ENCODE measurements around the gene TBL3.

Gene TBL3

GRCh38 chr16:2007081-2007836 lies 35.4 kb downstream of the TBL3 start:
- Histone ChIP-seq H3K4me3 (ENCODE audit: low read depth, low read length) (peak overlapping the region; percentile 1; the same call in 1 of the 2 replicates), H3K4me1 (ENCODE audit: control insufficient read depth, insufficient read depth, low read length) (peaks cover 29% of the 10 kb centered on the region), H3K36me3 (ENCODE audit: control insufficient read depth in 2 of 2, insufficient read depth in 1 of 2, low read length in 2 of 2) (peaks cover 0 to 42% of the 10 kb centered on the region in 2 experiments; a peak in 1 of 3 replicates), H3K27ac (ENCODE audit: extremely low read depth, low read depth, low read length) (peak overlapping the region; percentile 97; the same call in 1 of the 2 replicates), H3K9me3 (ENCODE audit: control insufficient read depth, insufficient read depth, low read depth, low read length) (no peaks in the 10 kb centered on the region)
- TF ChIP-seq ZFHX2 (tag by site-specific recombination; conservative IDR thresholded peaks at IDR 0.05) (0 out of 2 replicates have a peak, but pooled peaks have one; percentile 9), ZIC2 (tag by site-specific recombination; IDR thresholded peaks at IDR 0.05) (0 out of 2 replicates have a peak, but pooled peaks have one; percentile 6), REPIN1 (tag by site-specific recombination; IDR thresholded peaks at IDR 0.05; ENCODE audit: low read depth) (no peak), EGR2 (tag by site-specific recombination; IDR thresholded peaks at IDR 0.05; ENCODE audit: low read depth) (peak; percentile 38; the same call in 1 of the 2 replicates)
- TF ChIP-seq, protein P1, sequence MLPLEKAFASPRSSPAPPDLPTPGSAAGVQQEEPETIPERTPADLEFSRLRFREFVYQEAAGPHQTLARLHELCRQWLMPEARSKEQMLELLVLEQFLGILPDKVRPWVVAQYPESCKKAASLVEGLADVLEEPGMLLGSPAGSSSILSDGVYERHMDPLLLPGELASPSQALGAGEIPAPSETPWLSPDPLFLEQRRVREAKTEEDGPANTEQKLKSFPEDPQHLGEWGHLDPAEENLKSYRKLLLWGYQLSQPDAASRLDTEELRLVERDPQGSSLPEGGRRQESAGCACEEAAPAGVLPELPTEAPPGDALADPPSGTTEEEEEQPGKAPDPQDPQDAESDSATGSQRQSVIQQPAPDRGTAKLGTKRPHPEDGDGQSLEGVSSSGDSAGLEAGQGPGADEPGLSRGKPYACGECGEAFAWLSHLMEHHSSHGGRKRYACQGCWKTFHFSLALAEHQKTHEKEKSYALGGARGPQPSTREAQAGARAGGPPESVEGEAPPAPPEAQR (tag by site-specific recombination; IDR thresholded peaks at IDR 0.05): no peak
- TF ChIP-seq, protein P2, sequence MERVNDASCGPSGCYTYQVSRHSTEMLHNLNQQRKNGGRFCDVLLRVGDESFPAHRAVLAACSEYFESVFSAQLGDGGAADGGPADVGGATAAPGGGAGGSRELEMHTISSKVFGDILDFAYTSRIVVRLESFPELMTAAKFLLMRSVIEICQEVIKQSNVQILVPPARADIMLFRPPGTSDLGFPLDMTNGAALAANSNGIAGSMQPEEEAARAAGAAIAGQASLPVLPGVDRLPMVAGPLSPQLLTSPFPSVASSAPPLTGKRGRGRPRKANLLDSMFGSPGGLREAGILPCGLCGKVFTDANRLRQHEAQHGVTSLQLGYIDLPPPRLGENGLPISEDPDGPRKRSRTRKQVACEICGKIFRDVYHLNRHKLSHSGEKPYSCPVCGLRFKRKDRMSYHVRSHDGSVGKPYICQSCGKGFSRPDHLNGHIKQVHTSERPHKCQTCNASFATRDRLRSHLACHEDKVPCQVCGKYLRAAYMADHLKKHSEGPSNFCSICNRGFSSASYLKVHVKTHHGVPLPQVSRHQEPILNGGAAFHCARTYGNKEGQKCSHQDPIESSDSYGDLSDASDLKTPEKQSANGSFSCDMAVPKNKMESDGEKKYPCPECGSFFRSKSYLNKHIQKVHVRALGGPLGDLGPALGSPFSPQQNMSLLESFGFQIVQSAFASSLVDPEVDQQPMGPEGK (tag by site-specific recombination; IDR thresholded peaks at IDR 0.05): peak; percentile 8; the same call in 1 of the 2 replicates
- POLR2A ChIA-PET: interaction anchor here (1.0 to 2.7 kb wide), 5 partner anchors 8 to 148 kb away, joined by 3 to 17 read pairs (median 3); partner anchors contain the start of genes RPS2 and TRAF7
- CTCF ChIA-PET: interaction anchor here (0.6 to 1.8 kb wide), 5 partner anchors 15 to 582 kb away, joined by 3 to 6 read pairs (median 4); no protein-coding TSS in a partner anchor

DNA sequence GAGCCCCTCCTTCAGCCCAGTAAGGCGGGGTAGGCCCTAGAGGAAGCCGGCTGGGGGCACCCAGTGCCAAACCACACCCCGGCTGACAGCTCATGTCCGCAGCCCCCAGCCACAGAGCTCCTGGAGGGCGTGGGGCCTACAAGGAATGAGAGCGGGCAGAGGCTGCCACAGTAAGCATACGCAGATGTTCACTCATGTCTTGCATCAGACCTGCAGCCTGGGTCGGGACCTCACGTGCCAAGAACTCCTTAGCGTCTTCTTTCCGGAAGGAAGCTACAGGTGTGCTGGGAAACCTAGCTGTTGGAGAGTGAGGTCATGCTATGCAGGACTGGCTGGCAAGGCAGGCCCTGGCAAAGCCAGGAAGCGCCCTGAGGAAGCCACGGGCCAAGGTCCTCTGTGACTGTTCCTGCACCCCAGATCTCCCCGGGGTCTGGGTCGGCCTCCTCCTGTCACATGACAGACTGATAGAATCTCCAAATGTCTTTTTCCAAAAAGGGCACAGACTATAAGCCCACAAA lies 36.2 kb downstream of the TBL3 start:
- peak overlapping the region; percentile 75 for H3K4me3 ChIP-seq (ENCODE audit: low read depth, low read length)
- ChIA-PET POLR2A (interaction anchor here (0.8 to 2.7 kb wide), 6 partner anchors 9 to 147 kb away, joined by 3 to 17 read pairs (median 3); partner anchors contain the start of genes RPS2, TBL3 and TRAF7), CTCF (interaction anchor here (0.6 to 1.8 kb wide), 7 partner anchors 14 to 583 kb away, joined by 3 to 7 read pairs (median 4); no protein-coding TSS in a partner anchor)
- peak overlapping the region; percentile 97; the same call in 1 of the 2 replicates for H3K27ac ChIP-seq (ENCODE audit: extremely low read depth, low read depth, low read length)
- H3K9me3 ChIP-seq (ENCODE audit: control insufficient read depth, insufficient read depth, low read depth, low read length): no peaks in the 10 kb centered on the region
- peaks cover 0 to 34% of the 10 kb centered on the region in 2 experiments; a peak in 1 of 3 replicates for H3K36me3 ChIP-seq (ENCODE audit: control insufficient read depth in 2 of 2, insufficient read depth in 1 of 2, low read length in 2 of 2)
- peaks cover 29% of the 10 kb centered on the region for H3K4me1 ChIP-seq (ENCODE audit: control insufficient read depth, insufficient read depth, low read length)
- TF ChIP-seq IKZF3 (tag by site-specific recombination; IDR thresholded peaks at IDR 0.05) (peak; percentile 81), REST (tag by site-specific recombination; IDR thresholded peaks at IDR 0.05) (no peak), ZNF366 (tag by site-specific recombination; conservative IDR thresholded peaks at IDR 0.05) (peak; percentile 69), ZNF624 (tag by site-specific recombination; IDR thresholded peaks at IDR 0.05) (no peak), ZNF24 (tag by site-specific recombination; IDR thresholded peaks at IDR 0.05) (no peak), ZEB2 (tag by site-specific recombination; IDR thresholded peaks at IDR 0.05) (peak; percentile 59; the same call in 1 of the 2 replicates), ZNF623 (tag by site-specific recombination; IDR thresholded peaks at IDR 0.05) (no peak), SALL2 (tag by site-specific recombination; IDR thresholded peaks at IDR 0.05; ENCODE audit: borderline replicate concordance) (no peak), ZNF626 (tag by site-specific recombination; IDR thresholded peaks at IDR 0.05) (no peak), ZBTB17 (tag by site-specific recombination; IDR thresholded peaks at IDR 0.05) (no peak), ZNF37A (tag by site-specific recombination; IDR thresholded peaks at IDR 0.05) (no peak)
- TF ChIP-seq, protein P3, sequence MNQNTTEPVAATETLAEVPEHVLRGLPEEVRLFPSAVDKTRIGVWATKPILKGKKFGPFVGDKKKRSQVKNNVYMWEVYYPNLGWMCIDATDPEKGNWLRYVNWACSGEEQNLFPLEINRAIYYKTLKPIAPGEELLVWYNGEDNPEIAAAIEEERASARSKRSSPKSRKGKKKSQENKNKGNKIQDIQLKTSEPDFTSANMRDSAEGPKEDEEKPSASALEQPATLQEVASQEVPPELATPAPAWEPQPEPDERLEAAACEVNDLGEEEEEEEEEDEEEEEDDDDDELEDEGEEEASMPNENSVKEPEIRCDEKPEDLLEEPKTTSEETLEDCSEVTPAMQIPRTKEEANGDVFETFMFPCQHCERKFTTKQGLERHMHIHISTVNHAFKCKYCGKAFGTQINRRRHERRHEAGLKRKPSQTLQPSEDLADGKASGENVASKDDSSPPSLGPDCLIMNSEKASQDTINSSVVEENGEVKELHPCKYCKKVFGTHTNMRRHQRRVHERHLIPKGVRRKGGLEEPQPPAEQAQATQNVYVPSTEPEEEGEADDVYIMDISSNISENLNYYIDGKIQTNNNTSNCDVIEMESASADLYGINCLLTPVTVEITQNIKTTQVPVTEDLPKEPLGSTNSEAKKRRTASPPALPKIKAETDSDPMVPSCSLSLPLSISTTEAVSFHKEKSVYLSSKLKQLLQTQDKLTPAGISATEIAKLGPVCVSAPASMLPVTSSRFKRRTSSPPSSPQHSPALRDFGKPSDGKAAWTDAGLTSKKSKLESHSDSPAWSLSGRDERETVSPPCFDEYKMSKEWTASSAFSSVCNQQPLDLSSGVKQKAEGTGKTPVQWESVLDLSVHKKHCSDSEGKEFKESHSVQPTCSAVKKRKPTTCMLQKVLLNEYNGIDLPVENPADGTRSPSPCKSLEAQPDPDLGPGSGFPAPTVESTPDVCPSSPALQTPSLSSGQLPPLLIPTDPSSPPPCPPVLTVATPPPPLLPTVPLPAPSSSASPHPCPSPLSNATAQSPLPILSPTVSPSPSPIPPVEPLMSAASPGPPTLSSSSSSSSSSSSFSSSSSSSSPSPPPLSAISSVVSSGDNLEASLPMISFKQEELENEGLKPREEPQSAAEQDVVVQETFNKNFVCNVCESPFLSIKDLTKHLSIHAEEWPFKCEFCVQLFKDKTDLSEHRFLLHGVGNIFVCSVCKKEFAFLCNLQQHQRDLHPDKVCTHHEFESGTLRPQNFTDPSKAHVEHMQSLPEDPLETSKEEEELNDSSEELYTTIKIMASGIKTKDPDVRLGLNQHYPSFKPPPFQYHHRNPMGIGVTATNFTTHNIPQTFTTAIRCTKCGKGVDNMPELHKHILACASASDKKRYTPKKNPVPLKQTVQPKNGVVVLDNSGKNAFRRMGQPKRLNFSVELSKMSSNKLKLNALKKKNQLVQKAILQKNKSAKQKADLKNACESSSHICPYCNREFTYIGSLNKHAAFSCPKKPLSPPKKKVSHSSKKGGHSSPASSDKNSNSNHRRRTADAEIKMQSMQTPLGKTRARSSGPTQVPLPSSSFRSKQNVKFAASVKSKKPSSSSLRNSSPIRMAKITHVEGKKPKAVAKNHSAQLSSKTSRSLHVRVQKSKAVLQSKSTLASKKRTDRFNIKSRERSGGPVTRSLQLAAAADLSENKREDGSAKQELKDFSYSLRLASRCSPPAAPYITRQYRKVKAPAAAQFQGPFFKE (tag by site-specific recombination; IDR thresholded peaks at IDR 0.05; ENCODE audit: borderline replicate concordance): no peak

Measured in HEK293 (cell line).